ENCODE measurements around the gene GEMIN5. TPM values are rescaled to one million over a fixed set of nuclear protein-coding genes. Genes with fewer than 3 reads are reported as not detected.

GEMIN5 gene
- total and polyA plus RNA-seq, 2 of the 13 experiments (the other 11 are each of a cell fraction or from before 2014, with no cell fraction given): 6.6 to 28.6 TPM

- no peak for TF ChIP-seq ZNF281 (CRISPR knock-in tag; IDR thresholded peaks at IDR 0.05; ENCODE audit: borderline replicate concordance)
- TF ChIP-seq ZNF749 (CRISPR knock-in tag; IDR thresholded peaks at IDR 0.05; ENCODE audit: borderline replicate concordance): no peak
- no peak for TF ChIP-seq ZMYM3 (CRISPR knock-in tag; IDR thresholded peaks at IDR 0.05)
- no peak for TF ChIP-seq JUNB (CRISPR knock-in tag; IDR thresholded peaks at IDR 0.05; ENCODE audit: borderline replicate concordance)
- peak; percentile 27; the same call in 1 of the 2 replicates for TF ChIP-seq ZNF264 (CRISPR knock-in tag; IDR thresholded peaks at IDR 0.05)
- no peak for TF ChIP-seq CHCHD3 (CRISPR knock-in tag; IDR thresholded peaks at IDR 0.05)
- TF ChIP-seq SMC3 (IDR thresholded peaks at IDR 0.05; ENCODE audit: low read length): no peak
- no peak; the same call in 1 of the 2 replicates for TF ChIP-seq SIN3A (IDR thresholded peaks at IDR 0.05; ENCODE audit: borderline replicate concordance, low read depth, low read length)
- no peak for TF ChIP-seq ZNF207 (IDR thresholded peaks at IDR 0.05; ENCODE audit: borderline replicate concordance)
- no peak for TF ChIP-seq ZUFSP (CRISPR knock-in tag; IDR thresholded peaks at IDR 0.05; ENCODE audit: borderline replicate concordance)
- TF ChIP-seq ZIK1 (CRISPR knock-in tag; IDR thresholded peaks at IDR 0.05; ENCODE audit: borderline replicate concordance, low read depth): no peak
- no peak for TF ChIP-seq ZMAT5 (CRISPR knock-in tag; IDR thresholded peaks at IDR 0.05; ENCODE audit: borderline replicate concordance, low read depth)
- TF ChIP-seq PREB (CRISPR knock-in tag; IDR thresholded peaks at IDR 0.05): no peak
- no peak for TF ChIP-seq ZNF280D (CRISPR knock-in tag; IDR thresholded peaks at IDR 0.05)
- no peak for TF ChIP-seq ZBTB4 (CRISPR knock-in tag; IDR thresholded peaks at IDR 0.05; ENCODE audit: borderline replicate concordance)
- no peak for TF ChIP-seq ZSCAN29 (CRISPR knock-in tag; conservative IDR thresholded peaks at IDR 0.05)
- no peak for TF ChIP-seq ZBTB1 (CRISPR knock-in tag; IDR thresholded peaks at IDR 0.05; ENCODE audit: borderline replicate concordance)
Observed at GRCh38 chr5:154860123-154860522, 77.9 kb downstream of the GEMIN5 start (continued).

All from HepG2 (cell line).